Stimulated activated CD4-positive, alpha-beta T cell treated with anti-CD3 and anti-CD28 coated beads, Interleukin-4, amount 100 ng/mL, for 24 hours (primary cell): Measurements from ENCODE around the gene STK38L.

Experiments used
- DNase-seq: peaks from one replicate; pipeline ENCODE4 v3.0.0-alpha.2; 2020

Gene STK38L

DNA sequence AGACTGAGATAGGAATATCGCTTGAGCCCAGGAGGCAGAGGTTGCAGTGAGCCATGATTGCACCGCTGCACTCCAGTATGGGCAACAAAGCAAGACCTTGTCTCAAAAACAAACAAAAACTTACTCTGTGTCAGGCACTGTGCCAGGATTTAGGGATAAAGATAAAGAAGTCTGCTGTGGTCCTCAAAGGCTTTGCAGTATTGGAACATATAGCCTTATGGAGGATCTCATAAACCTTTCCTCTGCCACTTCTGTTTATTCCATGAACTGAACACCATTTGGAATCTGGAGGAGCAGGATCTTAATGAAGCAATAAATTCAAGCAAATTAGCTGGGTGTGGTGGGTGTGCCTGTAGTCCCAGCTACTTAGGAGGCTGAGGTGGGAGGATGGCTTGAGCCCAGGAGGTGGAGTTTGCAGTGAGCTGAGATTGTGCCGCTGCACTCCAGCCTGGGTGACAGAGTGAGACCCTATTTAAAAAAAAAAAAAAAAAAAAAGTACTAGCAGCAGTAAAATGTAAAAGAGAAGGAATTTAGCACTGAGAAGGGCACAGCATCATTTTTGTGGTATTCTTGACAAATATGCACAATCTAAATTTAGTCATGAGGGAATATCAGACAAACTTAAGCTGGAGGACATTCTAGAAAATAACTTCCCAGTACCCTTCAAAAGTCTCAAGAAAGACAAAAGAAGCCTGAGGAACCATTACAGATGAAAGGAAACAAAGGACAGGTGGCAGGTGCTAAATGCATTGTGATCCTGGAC is 115.7 kb downstream of the STK38L start:
- DNase-seq = no peak

DNA sequence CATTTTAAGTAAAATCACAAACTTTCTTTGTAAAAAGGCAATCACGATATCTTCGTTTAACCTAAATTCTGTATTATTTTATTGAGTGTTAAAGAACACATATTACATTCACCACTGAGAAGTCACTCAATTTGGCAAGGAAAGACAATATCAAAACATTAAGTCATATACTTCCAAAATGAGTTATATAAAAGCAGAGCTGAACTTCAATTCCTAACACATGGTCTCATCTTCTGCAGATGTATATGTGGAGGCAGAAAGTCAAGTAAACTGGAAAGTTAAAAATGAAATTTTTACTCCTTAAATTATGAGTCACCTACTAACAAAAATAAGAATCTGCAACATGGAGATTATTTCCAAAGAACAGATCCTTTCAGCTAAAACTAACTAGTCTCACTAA is 117.3 kb downstream of the STK38L start:
- DNase-seq = no peak

DNA sequence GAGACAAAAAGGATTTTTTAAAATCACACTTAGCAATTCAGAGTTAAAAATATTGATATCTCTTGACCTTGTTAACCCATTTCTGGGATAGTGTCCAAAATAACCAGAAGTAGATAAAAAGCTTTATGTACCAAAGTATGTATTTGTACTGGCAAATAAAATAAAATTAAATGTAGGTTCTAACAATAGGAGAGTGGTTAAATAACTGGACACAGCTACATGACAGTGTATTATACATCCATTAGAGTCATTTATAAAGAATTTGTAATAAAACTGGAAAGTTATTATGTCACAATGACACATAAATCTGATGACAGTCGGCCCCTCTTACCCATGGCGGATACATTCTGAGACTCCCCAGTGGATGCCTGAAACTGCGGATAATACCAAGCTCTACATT is 122.5 kb downstream of the STK38L start:
- no peak for DNase-seq

DNA sequence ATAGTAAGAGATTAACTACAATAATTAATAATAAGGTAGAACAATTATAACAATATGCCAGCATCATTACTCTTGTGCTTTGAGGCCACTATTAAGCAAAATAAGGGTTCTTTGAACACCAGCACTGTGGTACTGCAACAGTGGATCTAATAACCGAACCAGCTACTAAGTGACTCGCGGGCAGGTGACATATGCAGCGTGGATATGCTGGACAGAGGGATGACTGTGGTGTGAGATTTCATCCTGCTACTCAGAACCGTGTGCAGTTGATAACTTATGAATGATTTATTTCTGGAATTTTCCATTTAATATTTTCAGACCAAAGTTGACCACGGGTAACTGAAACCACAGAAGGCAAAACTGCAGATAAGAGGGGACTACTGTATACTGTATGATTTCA is 123.0 kb downstream of the STK38L start:
- no peak for DNase-seq
